Hematopoietic multipotent progenitor cell treated with erythropoietin and hydrocortisone succinate and interleukin-3 and kit ligand, for 4 days (in vitro differentiated cells): Measurements from ENCODE around the gene LMNA.
"Not testable (repeated sequence)": the region's sequence is repeated elsewhere in the genome, so short reads cannot be mapped to it uniquely, and the experiment has no call there.

Experiments used
- DNase-seq: peaks from one replicate; pipeline ENCODE4 v3.0.0-alpha.2; 2015

The LMNA gene

DNA sequence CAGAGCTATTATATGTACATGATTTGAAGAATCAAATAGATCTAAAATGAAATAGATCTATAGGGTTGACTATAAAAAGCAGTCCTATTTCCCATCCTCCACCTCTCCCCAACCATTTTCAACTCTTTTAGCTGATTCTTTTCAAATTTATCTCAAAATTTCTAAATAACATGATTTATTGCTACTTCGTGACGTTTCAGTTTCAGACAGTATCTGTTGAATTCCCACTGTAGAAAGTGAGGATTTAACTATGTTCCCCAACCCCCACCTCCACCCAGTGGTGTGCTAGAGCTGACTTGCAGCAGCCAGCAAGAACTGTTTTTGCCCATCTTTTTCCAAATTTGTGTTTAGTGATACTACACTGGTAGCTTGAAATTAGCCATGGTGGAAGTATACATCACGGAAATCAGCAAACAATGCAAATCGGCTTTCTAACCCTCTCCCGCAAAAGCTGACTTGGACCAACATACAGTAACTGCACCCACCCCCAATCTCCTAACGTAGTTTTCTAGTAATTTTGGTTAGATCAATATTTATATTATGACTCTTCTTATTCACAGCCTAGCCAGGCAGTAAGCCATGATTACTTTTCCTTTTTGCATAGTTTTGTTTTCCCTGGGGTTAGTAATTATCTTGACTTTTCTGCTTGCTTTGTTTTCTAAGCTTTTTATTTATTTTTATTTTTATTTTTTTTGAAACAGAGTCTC lies 49.8 kb downstream of the LMNA start:
- DNase-seq: no peak

DNA sequence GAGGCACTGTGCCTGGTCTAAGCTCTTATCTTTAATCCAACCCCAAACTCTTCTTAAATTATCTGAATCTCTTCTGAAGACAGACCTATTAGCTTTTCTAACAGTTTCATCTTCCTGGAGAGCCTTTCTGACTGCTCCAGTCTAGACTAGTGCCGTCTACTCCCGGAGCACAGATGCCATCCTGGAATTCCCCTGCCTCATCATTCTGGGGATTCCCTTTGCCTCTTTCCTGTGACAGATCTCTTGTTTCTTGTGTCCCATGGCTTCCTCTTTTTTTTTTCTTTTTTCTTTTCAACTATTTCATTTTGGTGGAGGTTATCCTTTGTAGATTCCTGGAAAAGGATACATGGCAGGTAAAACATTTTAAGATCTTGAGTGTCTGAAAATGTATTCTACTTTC lies 50.6 kb downstream of the LMNA start:
- no peak for DNase-seq

DNA sequence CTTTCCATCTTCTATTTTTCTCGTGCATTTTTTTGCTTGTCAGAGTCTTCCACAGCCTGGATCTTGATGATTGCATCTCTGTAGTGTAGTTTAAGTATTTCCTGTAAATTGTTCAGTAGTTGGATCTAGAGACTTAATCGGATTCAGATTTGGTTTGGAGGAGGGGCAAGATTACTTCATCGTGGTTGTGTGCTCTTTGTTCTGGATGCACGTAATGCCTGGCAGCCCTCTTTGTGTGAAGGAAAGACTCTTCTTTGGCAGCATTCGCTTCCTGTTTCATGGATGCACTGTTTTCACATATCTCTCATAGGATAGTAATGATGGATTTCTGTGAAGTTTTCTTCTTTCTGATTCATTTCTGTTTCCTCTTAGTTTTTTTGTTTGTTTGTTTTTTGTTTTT lies 53.0 kb downstream of the LMNA start:
- DNase-seq: no peak

DNA sequence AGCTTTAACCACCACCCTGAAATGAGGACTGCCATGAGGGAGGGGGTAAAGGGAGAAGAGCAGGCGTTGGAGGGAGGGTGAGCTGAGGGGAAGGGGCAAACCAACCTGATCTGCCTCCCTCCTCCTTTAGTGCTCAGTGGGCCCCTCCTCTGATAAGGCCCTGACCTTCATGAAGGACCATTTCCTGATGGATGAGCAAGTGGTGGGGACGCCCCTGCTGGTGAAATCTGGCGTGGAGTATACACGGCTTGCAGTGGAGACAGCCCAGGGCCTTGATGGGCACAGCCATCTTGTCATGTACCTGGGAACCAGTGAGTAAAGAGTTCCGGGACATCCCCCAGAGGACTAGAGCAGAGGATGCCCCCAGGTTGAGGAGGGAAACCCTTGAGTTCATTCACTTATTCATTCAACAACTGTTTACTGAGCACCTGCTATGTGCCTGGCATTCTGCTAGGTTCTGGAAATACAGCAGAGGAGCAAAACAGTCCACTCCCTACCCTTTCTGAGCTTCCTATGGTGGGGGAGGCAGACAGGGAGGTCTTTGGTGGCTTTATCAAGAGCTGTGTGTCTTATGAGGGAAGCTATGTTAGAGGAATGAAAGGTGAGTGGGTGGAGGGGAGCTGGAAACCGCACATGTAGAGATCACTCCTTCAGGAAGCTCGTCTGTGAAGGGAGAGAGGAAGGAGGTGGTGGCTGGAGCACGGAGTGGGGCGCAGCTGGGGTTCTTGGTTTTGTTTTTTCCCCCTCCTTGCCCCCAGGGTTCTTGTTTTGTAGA lies 58.4 kb downstream of the LMNA start:
- no peak for DNase-seq

DNA sequence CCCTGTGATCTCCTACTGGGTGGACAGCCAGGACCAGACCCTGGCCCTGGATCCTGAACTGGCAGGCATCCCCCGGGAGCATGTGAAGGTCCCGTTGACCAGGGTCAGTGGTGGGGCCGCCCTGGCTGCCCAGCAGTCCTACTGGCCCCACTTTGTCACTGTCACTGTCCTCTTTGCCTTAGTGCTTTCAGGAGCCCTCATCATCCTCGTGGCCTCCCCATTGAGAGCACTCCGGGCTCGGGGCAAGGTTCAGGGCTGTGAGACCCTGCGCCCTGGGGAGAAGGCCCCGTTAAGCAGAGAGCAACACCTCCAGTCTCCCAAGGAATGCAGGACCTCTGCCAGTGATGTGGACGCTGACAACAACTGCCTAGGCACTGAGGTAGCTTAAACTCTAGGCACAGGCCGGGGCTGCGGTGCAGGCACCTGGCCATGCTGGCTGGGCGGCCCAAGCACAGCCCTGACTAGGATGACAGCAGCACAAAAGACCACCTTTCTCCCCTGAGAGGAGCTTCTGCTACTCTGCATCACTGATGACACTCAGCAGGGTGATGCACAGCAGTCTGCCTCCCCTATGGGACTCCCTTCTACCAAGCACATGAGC lies 62.2 kb downstream of the LMNA start:
- DNase-seq: no peak

DNA sequence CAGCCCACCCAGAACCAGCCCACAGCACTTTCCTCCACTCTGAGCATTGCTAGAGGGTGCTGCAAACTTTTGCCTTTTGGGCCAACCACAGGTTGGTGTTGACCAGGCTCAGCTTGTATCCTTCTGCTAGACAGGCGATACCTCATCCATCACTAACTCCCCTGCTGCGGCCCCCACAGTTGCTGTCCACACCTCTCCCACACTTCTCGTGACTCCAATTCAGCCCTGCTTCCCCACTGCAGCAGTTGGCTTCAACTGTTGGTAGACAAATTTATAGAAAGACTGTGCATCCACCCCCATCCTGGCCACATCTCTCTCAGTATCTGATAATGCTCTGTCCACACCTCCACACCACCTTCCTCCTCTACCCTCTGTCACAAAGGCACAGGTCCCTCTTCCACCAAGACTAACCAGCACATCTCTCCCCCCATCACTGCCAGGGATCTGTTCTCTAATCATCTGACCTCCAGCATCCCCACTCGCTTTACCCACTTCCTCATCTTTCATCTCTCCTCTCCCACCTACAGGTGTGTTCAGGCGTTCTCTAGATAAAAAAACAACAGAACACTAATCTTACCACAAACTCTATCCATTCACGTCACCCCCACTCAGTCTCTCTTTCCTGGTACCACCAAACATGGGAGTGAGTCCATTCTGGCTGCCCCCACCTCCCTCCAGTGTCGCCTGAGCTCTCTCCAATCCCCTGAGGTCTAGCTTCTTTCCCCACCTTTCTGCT lies 63.6 kb downstream of the LMNA start:
- no peak for DNase-seq

DNA sequence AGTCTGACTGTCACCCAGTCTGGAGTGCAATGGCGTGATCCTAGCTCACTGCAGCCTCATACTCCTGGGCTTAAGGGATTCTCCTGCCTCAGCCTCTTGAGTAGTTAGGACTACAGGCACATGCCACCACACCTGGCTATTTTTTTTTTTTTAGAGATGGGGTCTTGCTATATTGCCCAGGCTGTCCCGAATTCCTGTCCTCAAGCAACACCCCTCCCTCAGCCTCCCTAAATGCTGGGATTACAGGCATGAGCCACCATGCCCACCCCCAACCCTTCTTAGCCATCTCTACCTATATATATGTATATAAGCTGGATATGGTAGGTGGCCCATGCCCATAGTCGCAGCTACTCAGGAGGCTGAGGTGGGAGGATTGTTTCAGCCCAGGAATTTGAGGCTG lies 66.0 kb downstream of the LMNA start:
- no peak for DNase-seq

DNA sequence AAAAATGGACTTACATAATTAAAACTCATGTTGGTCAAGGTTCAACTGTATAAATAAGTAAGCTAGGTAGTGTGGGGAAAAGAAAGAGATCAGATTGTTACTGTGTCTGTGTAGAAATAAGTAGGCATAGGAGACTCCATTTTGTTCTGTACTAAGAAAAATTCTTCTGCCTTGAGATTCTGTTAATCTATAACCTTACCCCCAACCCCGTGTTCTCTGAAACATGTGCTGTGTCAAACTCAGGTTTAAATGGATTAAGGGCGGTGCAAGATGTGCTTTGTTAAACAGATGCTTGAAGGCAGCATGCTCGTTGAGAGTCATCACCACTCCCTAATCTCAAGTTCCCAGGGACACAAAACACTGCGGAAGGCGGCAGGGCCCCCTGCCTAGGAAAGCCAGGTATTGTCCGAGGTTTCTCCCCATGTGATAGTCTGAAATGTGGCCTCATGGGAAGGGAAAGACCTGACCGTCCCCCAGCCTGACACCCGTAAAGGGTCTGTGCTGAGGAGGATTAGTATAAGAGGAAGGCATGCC lies 66.9 kb downstream of the LMNA start:
- not testable (repeated sequence) for DNase-seq

DNA sequence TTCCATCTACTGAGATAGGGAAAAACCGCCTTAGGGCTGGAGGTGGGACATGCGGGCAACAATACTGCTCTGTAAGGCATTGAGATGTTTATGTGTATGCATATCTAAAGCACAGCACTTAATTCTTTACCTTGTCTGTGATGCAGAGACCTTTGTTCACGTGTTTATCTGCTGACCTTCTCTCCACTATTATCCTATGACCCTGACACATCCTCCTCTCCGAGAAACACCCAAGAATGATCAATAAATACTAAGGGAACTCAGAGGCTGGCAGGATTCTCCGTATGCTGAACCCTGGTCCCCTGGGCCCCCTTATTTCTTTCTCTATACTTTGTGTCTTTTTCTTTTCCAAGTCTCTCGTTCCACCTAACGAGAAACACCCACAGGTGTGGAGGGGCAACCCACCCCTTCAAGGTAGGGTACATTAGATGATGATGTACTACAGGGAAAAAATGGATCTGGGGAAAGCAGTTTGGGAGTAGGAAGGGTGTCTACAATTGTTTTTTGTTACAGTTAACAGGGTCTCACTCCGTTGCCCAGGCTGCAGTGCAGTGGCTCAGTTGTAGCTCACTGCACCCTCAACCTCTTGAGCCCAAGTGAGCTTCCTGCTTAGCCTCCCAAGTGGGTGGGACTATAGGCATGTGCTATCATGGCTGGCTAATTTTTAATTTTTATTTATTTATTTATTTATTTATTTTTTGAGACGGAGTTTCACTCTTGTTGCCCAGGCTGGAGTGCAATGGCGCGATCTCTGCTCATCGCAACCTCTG lies 67.7 kb downstream of the LMNA start:
- DNase-seq: not testable (repeated sequence)

DNA sequence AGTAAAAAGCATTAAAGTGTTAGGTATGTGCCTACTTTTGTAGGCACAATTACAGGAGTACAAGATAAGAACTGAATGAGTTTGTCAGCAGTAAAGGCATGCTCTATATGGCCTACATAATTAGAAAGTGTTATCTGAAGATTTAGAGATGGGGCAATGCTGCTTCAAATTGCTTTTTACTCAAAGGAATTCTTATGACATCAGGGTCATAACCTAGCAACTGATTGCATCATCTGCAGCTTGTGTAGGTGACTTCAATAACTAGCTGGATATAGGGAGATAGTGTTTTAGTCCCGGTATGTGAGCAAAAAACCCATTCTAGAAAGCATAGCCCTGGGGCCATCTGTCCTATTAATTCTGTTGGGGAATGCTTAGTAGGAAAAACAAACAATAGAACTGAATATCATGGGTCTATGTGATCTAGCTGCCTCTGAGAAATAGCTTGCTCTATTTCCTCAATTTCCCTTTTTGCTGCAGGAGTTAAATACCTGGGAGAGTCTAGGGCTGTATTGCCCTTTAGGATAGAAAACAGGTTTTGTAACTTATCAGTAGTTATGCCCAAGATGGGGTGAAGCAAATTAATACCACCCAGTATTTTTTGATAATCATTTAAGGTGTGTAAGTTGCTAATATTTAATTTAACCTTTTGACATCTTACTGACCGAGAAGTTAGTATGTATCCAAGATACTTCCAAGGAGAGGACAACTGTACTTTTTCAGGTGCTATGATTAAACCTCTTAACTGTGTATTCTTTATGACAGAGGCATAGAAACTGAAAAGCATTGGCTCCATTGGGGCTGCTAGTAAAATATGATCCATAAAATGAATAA lies 72.1 kb downstream of the LMNA start:
- not testable (repeated sequence) for DNase-seq
